Astrocyte (in vitro differentiated cells and primary cell): ENCODE data around the gene SLC16A9.

Experiments
- CTCF ChIP-seq: IDR thresholded peaks from 2 replicates; pipeline ENCODE4 v1.5.1; 2011; ENCODE audit warnings: low read depth, mild to moderate bottlenecking, inconsistent platforms, low read length, moderate library complexity; ENCODE audit not compliant: insufficient read depth
- EZH2 ChIP-seq: IDR thresholded peaks from 2 replicates; pipeline ENCODE4 v1.6.1; 2012; ENCODE audit warnings: mild to moderate bottlenecking, low read length, inconsistent platforms; ENCODE audit not compliant: insufficient read depth

GRCh38 chr10:59752278-59752940, 42.8 kb upstream of the SLC16A9 start:
- TF ChIP-seq CTCF (no peak), EZH2 (no peak)
